HFF-Myc (cell line): ENCODE measurements around the gene GAGE10.
"Not testable (repeated sequence)": the region's sequence is repeated elsewhere in the genome, so short reads cannot be mapped to it uniquely, and the experiment has no call there.

Experiments
- DNase-seq: peaks from one replicate; pipeline ENCODE4 v3.0.0-alpha.2; 2011; ENCODE audit warnings: low read depth; ENCODE audit errors: extremely low read depth
- H3K4me3 ChIP-seq: replicated peaks from 2 replicates; pipeline ENCODE4 v1.5.1; 2011; ENCODE audit warnings: low read depth, mild to moderate bottlenecking, control low read depth, low read length
- CTCF ChIP-seq: IDR thresholded peaks from 2 replicates; pipeline ENCODE4 v1.5.1; 2012; ENCODE audit warnings: mild to moderate bottlenecking, low read depth, low read length, control low read depth; ENCODE audit errors: missing control alignments

Gene GAGE10

GRCh38 chrX:49308604-49309269 lies 5.3 kb downstream of the GAGE10 start:
- DNase-seq, result no peak
- no peak for TF ChIP-seq CTCF
- H3K4me3 ChIP-seq, result peak overlapping the region; percentile 18; the same call in 1 of the 2 replicates

- DNase-seq, result no peak
- peak overlapping the region; percentile 18 for H3K4me3 ChIP-seq
- TF ChIP-seq CTCF, result no peak
Measured at GRCh38 chrX:49309401-49309981, 6.0 kb downstream of the GAGE10 start.

- no peak overlapping the region for H3K4me3 ChIP-seq
- no peak for TF ChIP-seq CTCF
- no peak for DNase-seq
Measured at GRCh38 chrX:49310371-49310770, 6.9 kb downstream of the GAGE10 start.

- DNase-seq, result no peak
- H3K4me3 ChIP-seq, result no peak overlapping the region
- TF ChIP-seq CTCF, result no peak
Measured at GRCh38 chrX:49312176-49312575, 8.7 kb downstream of the GAGE10 start.

GRCh38 chrX:49316085-49316484 lies 12.6 kb downstream of the GAGE10 start:
- H3K4me3 ChIP-seq, result no peak overlapping the region
- no peak for DNase-seq
- no peak for TF ChIP-seq CTCF

GRCh38 chrX:49321737-49322136 lies 18.3 kb downstream of the GAGE10 start, which contains the start of gene GAGE12J:
Gene GAGE12J, plus strand, starts transcription at chrX:49322037. Its CDS starts 1,157 bp downstream, at chrX:49323194.
- not testable (repeated sequence) for DNase-seq, H3K4me3 ChIP-seq

GRCh38 chrX:49322266-49322665 lies 18.8 kb downstream of the GAGE10 start:
- not testable (repeated sequence) for DNase-seq, H3K4me3 ChIP-seq

GRCh38 chrX:49323735-49324134 lies 20.3 kb downstream of the GAGE10 start:
- H3K4me3 ChIP-seq, DNase-seq: not testable (repeated sequence)

GRCh38 chrX:49330421-49330820 lies 27.0 kb downstream of the GAGE10 start:
- not testable (repeated sequence) for H3K4me3 ChIP-seq, DNase-seq

GRCh38 chrX:49331282-49331681 lies 27.8 kb downstream of the GAGE10 start, which contains the start of gene GAGE13:
Gene GAGE13, plus strand, starts transcription at chrX:49331582. Its CDS starts 1,156 bp downstream, at chrX:49332738.
- H3K4me3 ChIP-seq, DNase-seq: not testable (repeated sequence)

GRCh38 chrX:49331841-49332240 lies 28.4 kb downstream of the GAGE10 start:
- not testable (repeated sequence) for H3K4me3 ChIP-seq

GRCh38 chrX:49341449-49341848 lies 38.0 kb downstream of the GAGE10 start:
- H3K4me3 ChIP-seq, result not testable (repeated sequence)

More at GRCh38 chrX:49331841-49332240, 28.4 kb downstream of the GAGE10 start:
- not testable (repeated sequence) for DNase-seq

More at GRCh38 chrX:49341449-49341848, 38.0 kb downstream of the GAGE10 start:
- DNase-seq, result not testable (repeated sequence)
